Small intestine (tissue), 7 donors: Measurements from ENCODE around the gene PLET1. TPM values are rescaled to one million over a fixed set of nuclear protein-coding genes. Genes with fewer than 3 reads are reported as not detected.

Experiments
- DNase-seq, 2 donors: peaks; one replicate each; pipeline versions ENCODE4 v3.0.0 to v3.0.0-alpha.2; 2013
- FAIRE-seq: peaks from 2 replicates; lab custom pipeline; 2012; peaks lifted over from hg19 to GRCh38; lab: Jason Lieb, UNC
- H3K27ac ChIP-seq, 3 donors: one replicate each; pipeline ENCODE4 v1.5.1; 2013; ENCODE audit warnings: low read length in 2 of 3, mild to moderate bottlenecking in 2 of 3, control low read depth in 1 of 3, inconsistent platforms in 1 of 3, low read depth in 1 of 3, moderate library complexity in 1 of 3
- H3K27me3 ChIP-seq, 3 donors: one replicate each; pipeline ENCODE4 v1.6.1; 2013; ENCODE audit warnings: low read length in 3 of 3, inconsistent platforms in 1 of 3; ENCODE audit not compliant: control insufficient read depth in 3 of 3, insufficient read depth in 3 of 3
- H3K36me3 ChIP-seq, 3 donors: one replicate each; pipeline ENCODE4 v1.6.1; 2013; ENCODE audit warnings: low read length in 3 of 3, inconsistent platforms in 1 of 3, low read depth in 1 of 3, mild to moderate bottlenecking in 1 of 3, moderate library complexity in 1 of 3; ENCODE audit not compliant: control insufficient read depth in 3 of 3, insufficient read depth in 2 of 3
- H3K4me1 ChIP-seq, 3 donors: one replicate each; pipeline ENCODE4 v1.6.1; 2013; ENCODE audit warnings: low read length in 2 of 3, inconsistent platforms in 1 of 3, low read depth in 1 of 3, mild to moderate bottlenecking in 1 of 3, moderate library complexity in 1 of 3; ENCODE audit not compliant: control insufficient read depth in 3 of 3, insufficient read depth in 2 of 3
- H3K4me3 ChIP-seq, 3 donors: one replicate each; pipeline ENCODE4 v1.5.1; 2013; ENCODE audit warnings: low read length in 3 of 3, control low read depth in 1 of 3, inconsistent platforms in 1 of 3, low read depth in 1 of 3, mild to moderate bottlenecking in 1 of 3, moderate library complexity in 1 of 3
- H3K9me3 ChIP-seq, 2 donors: one replicate each; pipeline ENCODE4 v1.6.1; 2013; ENCODE audit warnings: low read depth in 1 of 2, low read length in 1 of 2; ENCODE audit not compliant: control insufficient read depth in 2 of 2, insufficient read depth in 1 of 2
- WGBS, 3 donors: extraction: QIAGEN DNeasy Blood & Tissue Kit; methylation state at CpG; one replicate each; pipeline ENCODE4 v1.1.7; 2013; 5-methylcytosine and 5-hydroxymethylcytosine counted together
- polyA plus RNA-seq, 4 donors: library from polyadenylated mRNA; stranded (reverse) in 3 of 4; unstranded in 1 of 4; fragments of 200-250 nt in 3 of 4; fragments of 120-200 nt in 1 of 4; gene quantifications; one replicate each; pipeline versions ENCODE4 v1.2.1 to v1.2.3, GENCODE V29; 2013
- donor health status: healthy with polysubstance abuse.
- donor health status: control.
- donor health status: control.
- donor health status: Bipolar disorder and iron deficiency.
- donor health status: healthy.

PLET1 gene
- polyA plus RNA-seq, 4 donors = 0.06 TPM; not detected in 3

DNA sequence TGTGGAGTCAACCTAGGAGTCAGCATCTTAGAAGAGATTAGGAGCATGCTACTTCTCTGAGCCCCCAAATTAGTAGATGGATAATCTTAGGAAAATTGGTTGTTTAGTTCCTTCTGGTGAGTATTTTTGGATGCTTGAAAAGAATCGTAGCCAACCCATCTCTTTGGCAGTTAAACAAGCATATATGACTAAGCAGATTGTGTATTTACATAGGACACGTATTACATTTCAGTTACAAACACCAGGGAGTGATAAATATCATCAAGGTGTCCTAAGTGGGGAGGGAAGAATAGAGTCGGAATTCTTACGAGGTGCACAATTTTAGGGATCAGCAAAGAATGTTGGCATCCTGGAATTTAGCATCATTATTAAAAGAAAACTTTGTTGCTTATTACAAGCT, 13.5 kb downstream of the PLET1 start:
- Histone ChIP-seq H3K4me3 (no peak overlapping the region), H3K4me1 (no peaks in the 10 kb centered on the region), H3K27me3 (no peaks in the 10 kb centered on the region), H3K27ac (no peak overlapping the region), H3K9me3 (no peaks in the 10 kb centered on the region), H3K36me3 (no peaks in the 10 kb centered on the region)
- 57 to 61% (median 60%) methylated on average over 4 of the region's 4 CpGs for WGBS, 3 donors
- DNase-seq = no peak
- FAIRE-seq = no peak

DNA sequence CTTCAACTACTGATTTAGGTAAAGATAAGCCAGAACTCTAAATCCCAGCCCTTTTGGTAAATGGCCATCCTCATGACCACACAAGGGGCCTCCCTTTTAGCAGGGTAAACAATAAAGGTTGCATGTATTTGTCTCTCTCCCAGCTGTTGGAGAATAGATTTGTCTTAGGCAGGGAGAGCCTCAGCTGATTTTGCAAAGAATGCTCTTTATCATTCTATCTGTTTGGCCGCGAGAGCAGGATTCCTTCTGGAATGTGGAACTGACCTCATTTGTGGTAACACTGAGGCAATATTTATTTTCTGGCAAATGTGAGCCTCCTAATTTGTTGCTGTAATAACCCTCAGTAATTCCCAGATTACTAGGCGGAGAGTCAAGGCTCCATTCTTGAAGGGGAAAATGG, 19.2 kb downstream of the PLET1 start:
- FAIRE-seq (no peak), DNase-seq (no peak)
- Histone ChIP-seq H3K9me3 (no peaks in the 10 kb centered on the region), H3K4me1 (no peaks in the 10 kb centered on the region), H3K27ac (no peak overlapping the region), H3K36me3 (peaks cover 8 to 20% (median 9%) of the 10 kb centered on the region in 3 donors), H3K27me3 (no peaks in the 10 kb centered on the region), H3K4me3 (no peak overlapping the region)
- WGBS, 3 donors = 64 to 95% (median 83%) methylated on average over 3 of the region's 3 CpGs

DNA sequence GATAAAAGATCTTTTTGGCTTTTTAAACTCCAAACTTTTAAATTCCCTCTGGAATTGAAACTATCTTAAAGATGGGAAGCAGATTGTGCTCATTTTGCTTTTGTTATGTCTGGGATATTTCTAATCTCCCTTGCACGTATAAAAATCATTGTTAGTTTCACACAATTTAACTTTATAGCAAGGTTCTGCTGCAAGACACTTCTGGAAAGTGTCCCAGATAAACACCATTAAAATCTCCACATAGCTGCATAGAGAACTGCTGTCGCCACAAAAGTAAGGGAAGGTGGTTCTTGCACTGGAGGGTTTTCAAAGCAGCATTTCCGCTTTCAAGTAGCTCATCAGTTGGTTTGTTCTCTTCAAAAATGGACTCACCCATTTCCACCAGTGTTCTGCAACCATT, 22.6 kb downstream of the PLET1 start:
- peaks cover 14 to 28% (median 15%) of the 10 kb centered on the region in 3 donors for H3K36me3 ChIP-seq
- no peaks in the 10 kb centered on the region for H3K4me1 ChIP-seq
- H3K27ac ChIP-seq = no peak overlapping the region
- H3K27me3 ChIP-seq = no peaks in the 10 kb centered on the region
- 87 to 90% (median 87%) methylated on average over 3 of the region's 3 CpGs for WGBS, 3 donors
- no peak overlapping the region for H3K4me3 ChIP-seq
- FAIRE-seq = no peak
- DNase-seq = no peak
- H3K9me3 ChIP-seq = no peaks in the 10 kb centered on the region

- DNase-seq = no peak
- 96 to 97% (median 97%) methylated on average over 4 of the region's 4 CpGs for WGBS, 3 donors
- H3K36me3 ChIP-seq = peaks cover 14 to 28% (median 15%) of the 10 kb centered on the region in 3 donors
- H3K9me3 ChIP-seq = no peaks in the 10 kb centered on the region
- H3K27ac ChIP-seq = no peak overlapping the region
- no peaks in the 10 kb centered on the region for H3K27me3 ChIP-seq
- no peak overlapping the region for H3K4me3 ChIP-seq
- FAIRE-seq = no peak
- H3K4me1 ChIP-seq = no peaks in the 10 kb centered on the region
These were observed 23.2 kb downstream of the PLET1 start for GRCh38 chr11:112237451-112237850.

- H3K4me3 ChIP-seq = no peak overlapping the region
- no peaks in the 10 kb centered on the region for H3K27me3 ChIP-seq
- no peak overlapping the region for H3K27ac ChIP-seq
- no peaks in the 10 kb centered on the region for H3K4me1 ChIP-seq
- no peaks in the 10 kb centered on the region for H3K9me3 ChIP-seq
- peaks cover 15 to 28% (median 16%) of the 10 kb centered on the region in 3 donors for H3K36me3 ChIP-seq
- FAIRE-seq (no peak), DNase-seq (no peak)
- WGBS, 3 donors = 91 to 96% (median 93%) methylated on average over 8 of the region's 8 CpGs
These were observed 24.8 kb downstream of the PLET1 start for GRCh38 chr11:112235750-112236390.

GRCh38 chr11:112231952-112232351, 28.7 kb downstream of the PLET1 start:
- DNase-seq = no peak
- H3K27me3 ChIP-seq = no peaks in the 10 kb centered on the region
- no peak overlapping the region for H3K4me3 ChIP-seq
- no peaks in the 10 kb centered on the region for H3K9me3 ChIP-seq
- FAIRE-seq = no peak
- peaks cover 4 to 8% (median 6%) of the 10 kb centered on the region in 3 donors for H3K4me1 ChIP-seq
- H3K27ac ChIP-seq = no peak overlapping the region
- H3K36me3 ChIP-seq = peaks cover 6 to 19% (median 11%) of the 10 kb centered on the region in 3 donors
- WGBS, 3 donors = 52 to 79% (median 69%) methylated on average over 2 of the region's 2 CpGs

DNA sequence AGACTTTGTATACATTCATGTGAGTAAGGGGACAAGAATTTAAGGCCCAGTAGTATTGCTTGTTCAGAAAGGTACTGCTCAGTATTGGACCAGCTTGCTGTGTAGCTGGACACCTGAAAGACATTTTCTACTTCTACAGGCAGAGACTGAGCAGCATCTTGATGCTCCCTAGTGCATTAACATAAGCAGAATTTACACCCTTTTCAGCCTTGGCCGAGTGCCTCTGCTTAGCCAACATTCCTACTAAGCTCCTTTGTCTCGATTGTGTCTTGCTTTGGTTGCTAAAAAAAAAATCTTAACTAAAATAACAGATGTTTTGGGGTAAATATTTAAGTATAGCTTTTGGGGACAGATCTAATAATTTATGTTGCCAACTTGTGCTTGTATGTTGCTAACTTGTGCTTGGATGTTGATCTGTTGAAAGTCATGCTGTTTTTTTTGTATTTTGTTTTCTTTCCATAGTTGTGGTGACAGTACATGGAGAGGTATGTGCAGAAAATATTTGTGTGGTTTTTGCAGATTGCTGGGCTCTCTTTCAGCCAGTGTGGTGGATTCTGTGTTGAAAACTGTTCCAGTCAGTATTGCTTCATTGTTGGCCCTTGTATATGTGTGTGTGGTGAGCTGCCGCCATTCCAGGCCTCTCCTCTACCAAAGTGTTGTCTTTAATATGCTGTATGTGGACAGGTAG, 30.8 kb downstream of the PLET1 start:
- 49 to 88% (median 83%) methylated on average over 3 of the region's 3 CpGs for WGBS, 3 donors
- Histone ChIP-seq H3K27me3 (no peaks in the 10 kb centered on the region), H3K36me3 (peaks cover 0 to 13% (median 3%) of the 10 kb centered on the region in 3 donors), H3K4me1 (peaks cover 4 to 9% (median 6%) of the 10 kb centered on the region in 3 donors), H3K9me3 (no peaks in the 10 kb centered on the region), H3K4me3 (no peak overlapping the region), H3K27ac (peak overlapping the region in 1 of 3 donors; percentile 64)
- DNase-seq (no peak), FAIRE-seq (no peak)

DNA sequence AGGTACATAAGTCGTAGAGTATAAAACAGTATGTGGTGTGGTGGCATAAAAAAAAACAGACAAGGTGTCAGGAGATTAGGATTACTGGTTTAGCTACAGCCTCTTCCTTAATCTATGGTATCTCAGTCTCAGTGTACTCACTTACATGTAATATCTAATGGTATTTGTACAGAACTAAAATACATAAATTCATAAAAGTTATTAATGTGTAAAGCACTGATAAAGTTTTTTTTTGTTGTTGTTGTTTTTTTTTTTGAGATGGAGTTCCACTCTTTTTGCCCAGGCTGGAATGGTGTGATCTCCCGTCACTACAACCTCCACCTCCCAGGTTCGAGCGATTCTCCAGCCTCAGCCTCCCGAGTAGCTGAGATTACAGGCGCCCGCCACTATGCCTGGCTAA, 31.5 kb downstream of the PLET1 start:
- no peak overlapping the region for H3K4me3 ChIP-seq
- no peaks in the 10 kb centered on the region for H3K27me3 ChIP-seq
- DNase-seq (no peak), FAIRE-seq (no peak)
- H3K9me3 ChIP-seq = no peaks in the 10 kb centered on the region
- H3K4me1 ChIP-seq = peaks cover 4 to 9% (median 6%) of the 10 kb centered on the region in 3 donors
- peaks cover 0 to 13% (median 3%) of the 10 kb centered on the region in 3 donors for H3K36me3 ChIP-seq
- WGBS, 3 donors = 84 to 98% (median 95%) methylated on average over 7 of the region's 7 CpGs
- no peak overlapping the region for H3K27ac ChIP-seq
